ENCODE data around the gene GPR151. TPM values are rescaled to one million over a fixed set of nuclear protein-coding genes. Genes with fewer than 3 reads are reported as not detected.

GPR151 gene
- total RNA-seq, 2 donors from 2014 or later, result 5.1 to 13.6 TPM

DNA sequence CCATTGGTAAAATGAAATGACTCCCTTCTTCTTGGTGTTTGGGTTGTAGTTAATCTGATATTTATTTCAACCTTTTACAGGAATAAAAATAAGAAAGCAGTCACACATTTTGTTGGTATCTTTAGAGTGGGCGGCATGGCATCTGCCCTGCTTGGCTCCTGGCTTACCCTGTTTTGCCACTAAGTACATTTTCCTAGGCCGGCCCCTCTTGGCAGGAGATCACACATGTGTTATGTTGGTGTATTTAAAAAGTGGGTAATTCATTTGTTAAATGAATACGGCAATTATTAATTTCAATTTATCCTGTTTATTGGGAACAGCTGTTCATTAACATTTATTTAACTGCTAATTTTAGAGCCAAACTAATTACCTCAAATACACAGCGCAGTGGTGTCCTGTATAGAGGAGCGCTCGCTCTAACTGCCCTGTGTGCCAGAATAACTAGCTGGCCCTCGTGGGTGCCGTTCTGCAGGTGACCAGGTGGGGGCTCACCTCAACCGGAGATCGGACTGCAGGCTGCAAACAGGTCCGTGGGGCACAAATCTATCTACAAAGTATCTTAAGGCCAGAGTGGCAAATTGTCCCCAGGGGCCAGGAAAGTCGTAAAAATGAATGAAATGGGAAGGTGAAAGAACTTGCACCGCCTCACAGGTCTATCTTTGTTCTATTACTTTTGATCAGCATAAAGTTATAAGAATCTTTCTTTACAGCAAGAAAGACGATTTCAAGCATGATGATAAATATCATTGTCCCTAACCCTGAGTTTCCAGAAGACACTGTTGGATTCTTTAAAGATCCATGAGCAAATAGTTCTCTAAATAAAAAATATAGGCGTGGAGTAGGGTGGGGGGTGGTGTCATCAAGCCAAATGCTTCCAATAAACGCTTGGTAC is 26.2 kb upstream of the GPR151 start:
- Histone ChIP-seq H3K4me1 (ENCODE audit: control insufficient read depth, insufficient read depth, low read length) (peaks cover 5% of the 10 kb centered on the region), H3K36me3 (ENCODE audit: control insufficient read depth, insufficient read depth, low read length) (no peaks in the 10 kb centered on the region), H3K4me3 (ENCODE audit: low read length) (no peak overlapping the region), H3K9me3 (ENCODE audit: control insufficient read depth, low read length) (no peaks in the 10 kb centered on the region), H3K27me3 (ENCODE audit: control insufficient read depth, insufficient read depth, low read length, poor library complexity, severe bottlenecking) (no peaks in the 10 kb centered on the region), H3K9ac (ENCODE audit: extremely low read depth, low read length, poor library complexity, severe bottlenecking) (no peak overlapping the region), H3K27ac (ENCODE audit: low read depth, low read length) (no peak overlapping the region)
- TF ChIP-seq, protein P1, sequence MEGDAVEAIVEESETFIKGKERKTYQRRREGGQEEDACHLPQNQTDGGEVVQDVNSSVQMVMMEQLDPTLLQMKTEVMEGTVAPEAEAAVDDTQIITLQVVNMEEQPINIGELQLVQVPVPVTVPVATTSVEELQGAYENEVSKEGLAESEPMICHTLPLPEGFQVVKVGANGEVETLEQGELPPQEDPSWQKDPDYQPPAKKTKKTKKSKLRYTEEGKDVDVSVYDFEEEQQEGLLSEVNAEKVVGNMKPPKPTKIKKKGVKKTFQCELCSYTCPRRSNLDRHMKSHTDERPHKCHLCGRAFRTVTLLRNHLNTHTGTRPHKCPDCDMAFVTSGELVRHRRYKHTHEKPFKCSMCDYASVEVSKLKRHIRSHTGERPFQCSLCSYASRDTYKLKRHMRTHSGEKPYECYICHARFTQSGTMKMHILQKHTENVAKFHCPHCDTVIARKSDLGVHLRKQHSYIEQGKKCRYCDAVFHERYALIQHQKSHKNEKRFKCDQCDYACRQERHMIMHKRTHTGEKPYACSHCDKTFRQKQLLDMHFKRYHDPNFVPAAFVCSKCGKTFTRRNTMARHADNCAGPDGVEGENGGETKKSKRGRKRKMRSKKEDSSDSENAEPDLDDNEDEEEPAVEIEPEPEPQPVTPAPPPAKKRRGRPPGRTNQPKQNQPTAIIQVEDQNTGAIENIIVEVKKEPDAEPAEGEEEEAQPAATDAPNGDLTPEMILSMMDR (conservative IDR thresholded peaks at IDR 0.05), result peak; percentile 96
- WGBS, 2 experiments (ENCODE audit: insufficient coverage in 1 of 2, insufficient read length in 1 of 2), result 43 to 75% methylated on average over 4 to 16 of the region's 16 CpGs
- no peaks in the 10 kb centered on the region for H3K27me3 Mint-ChIP-seq (ENCODE audit: insufficient read depth)
- DNase-seq, result peak; percentile 96
- no peak overlapping the region for H3K4me3 Mint-ChIP-seq
- H3K9me3 Mint-ChIP-seq, result no peaks in the 10 kb centered on the region
- H3K36me3 Mint-ChIP-seq (ENCODE audit: low read depth), result no peaks in the 10 kb centered on the region
- H3K4me1 Mint-ChIP-seq, result peaks cover 7% of the 10 kb centered on the region
- H3K27ac Mint-ChIP-seq, result no peak overlapping the region

DNA sequence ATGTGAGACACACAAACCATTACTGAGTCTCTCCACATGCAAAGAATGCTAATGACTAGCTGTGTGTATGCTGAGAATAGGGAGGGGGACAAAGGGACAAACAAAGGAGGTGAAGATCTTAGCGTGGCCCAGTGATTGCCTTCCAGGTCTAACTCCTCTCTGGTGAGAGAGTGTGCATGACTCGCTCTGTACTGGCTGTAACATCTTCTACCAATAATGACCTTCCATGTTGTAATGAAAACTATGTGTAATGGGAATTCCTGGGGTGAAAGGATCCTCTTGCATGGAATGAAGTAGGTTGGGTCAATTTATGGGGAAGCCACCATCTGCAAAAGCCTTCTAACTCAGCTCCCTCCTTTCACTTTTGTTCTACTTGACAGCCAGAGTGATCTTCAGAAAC is 24.4 kb upstream of the GPR151 start:
- no peak for DNase-seq
- Histone ChIP-seq H3K36me3 (ENCODE audit: control insufficient read depth, insufficient read depth, low read length) (no peaks in the 10 kb centered on the region), H3K4me1 (ENCODE audit: control insufficient read depth, insufficient read depth, low read length) (peaks cover under 1% of the 10 kb centered on the region), H3K27me3 (ENCODE audit: control insufficient read depth, insufficient read depth, low read length, poor library complexity, severe bottlenecking) (no peaks in the 10 kb centered on the region), H3K4me3 (ENCODE audit: low read length) (no peak overlapping the region), H3K9me3 (ENCODE audit: control insufficient read depth, low read length) (no peaks in the 10 kb centered on the region), H3K27ac (ENCODE audit: low read depth, low read length) (no peak overlapping the region), H3K9ac (ENCODE audit: extremely low read depth, low read length, poor library complexity, severe bottlenecking) (no peak overlapping the region)
- 33 to 90% methylated on average over 1 to 2 of the region's 2 CpGs for WGBS, 2 experiments (ENCODE audit: insufficient coverage in 1 of 2, insufficient read length in 1 of 2)
- Mint-ChIP-seq H3K4me1 (peaks cover 7% of the 10 kb centered on the region), H3K36me3 (ENCODE audit: low read depth) (no peaks in the 10 kb centered on the region), H3K27ac (no peak overlapping the region), H3K9me3 (no peaks in the 10 kb centered on the region), H3K4me3 (no peak overlapping the region), H3K27me3 (ENCODE audit: insufficient read depth) (peaks cover 4% of the 10 kb centered on the region)
- TF ChIP-seq, protein P1 (conservative IDR thresholded peaks at IDR 0.05), result no peak

DNA sequence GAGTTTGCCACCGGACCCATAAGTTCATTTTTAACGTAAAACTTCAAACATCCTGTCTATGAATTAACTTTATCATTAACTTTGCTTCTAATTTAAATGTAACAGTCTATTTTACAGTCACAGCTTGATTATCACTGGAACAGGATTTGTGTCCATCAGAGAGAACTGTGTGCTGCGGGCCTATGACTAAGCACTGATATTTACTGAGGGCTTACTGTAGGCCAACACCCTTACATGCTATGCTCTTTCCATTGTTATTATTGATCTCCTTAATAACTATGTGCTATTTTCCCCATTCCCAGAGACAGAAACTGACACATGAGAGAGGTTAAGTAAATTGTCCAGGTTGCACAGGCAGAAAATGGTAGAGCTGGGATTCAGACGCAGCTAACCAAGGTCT is 24.0 kb upstream of the GPR151 start:
- Mint-ChIP-seq H3K4me3 (no peak overlapping the region), H3K9me3 (no peaks in the 10 kb centered on the region), H3K4me1 (peaks cover 7% of the 10 kb centered on the region), H3K27ac (no peak overlapping the region), H3K36me3 (ENCODE audit: low read depth) (no peaks in the 10 kb centered on the region), H3K27me3 (ENCODE audit: insufficient read depth) (peaks cover 4% of the 10 kb centered on the region)
- Histone ChIP-seq H3K4me1 (ENCODE audit: control insufficient read depth, insufficient read depth, low read length) (no peaks in the 10 kb centered on the region), H3K9ac (ENCODE audit: extremely low read depth, low read length, poor library complexity, severe bottlenecking) (no peak overlapping the region), H3K9me3 (ENCODE audit: control insufficient read depth, low read length) (no peaks in the 10 kb centered on the region), H3K4me3 (ENCODE audit: low read length) (no peak overlapping the region), H3K27ac (ENCODE audit: low read depth, low read length) (no peak overlapping the region), H3K27me3 (ENCODE audit: control insufficient read depth, insufficient read depth, low read length, poor library complexity, severe bottlenecking) (no peaks in the 10 kb centered on the region), H3K36me3 (ENCODE audit: control insufficient read depth, insufficient read depth, low read length) (no peaks in the 10 kb centered on the region)
- DNase-seq, result no peak
- WGBS, 2 experiments (ENCODE audit: insufficient coverage in 1 of 2, insufficient read length in 1 of 2), result 93 to 98% methylated on average over 4 of the region's 4 CpGs
- TF ChIP-seq, protein P1 (conservative IDR thresholded peaks at IDR 0.05), result no peak
